Activated naive CD4-positive, alpha-beta T cell treated with anti-CD3 and anti-CD28 coated beads, Interleukin-2, amount 50 U/mL, for 72 hours (primary cell): Measurements from ENCODE around the gene CPNE6. TPM values are rescaled to one million over a fixed set of nuclear protein-coding genes. Genes with fewer than 3 reads are reported as not detected.
A peak's percentile ranks its signal among the peaks of the same experiment; 100 is the strongest.

Source experiments
- ATAC-seq, 2 donors: fragments of 150-1000 bp; cut with Tn5 transposase; 2 replicates each; pipeline ENCODE4 v1.10.0; 2021; ENCODE audit warnings: mild to moderate bottlenecking in 2 of 2, moderate library complexity in 2 of 2
- DNase-seq, 2 donors: peaks; one replicate each; pipeline ENCODE4 v3.0.0; 2021 to 2022; ENCODE audit warnings: low spot score in 2 of 2
- H3K27ac Mint-ChIP-seq, 2 donors: one replicate each; pipeline ENCODE4 v1.8.0; 2022; ENCODE audit warnings: mild to moderate bottlenecking in 2 of 2, mixed read lengths in 2 of 2
- H3K36me3 Mint-ChIP-seq, 2 donors: one replicate each; pipeline ENCODE4 v1.8.0; 2022; ENCODE audit warnings: mixed read lengths in 2 of 2
- H3K9me3 Mint-ChIP-seq, 2 donors: one replicate each; pipeline ENCODE4 v1.8.0; 2022; ENCODE audit warnings: mixed read lengths in 2 of 2
- total RNA-seq, 2 donors: library from RNA; stranded (reverse); gene quantifications; one replicate each; pipeline ENCODE4 v1.2.3, GENCODE V29; 2022

CPNE6 gene
- total RNA-seq, 2 donors from 2014 or later = 0.14 TPM; not detected in 1

DNA sequence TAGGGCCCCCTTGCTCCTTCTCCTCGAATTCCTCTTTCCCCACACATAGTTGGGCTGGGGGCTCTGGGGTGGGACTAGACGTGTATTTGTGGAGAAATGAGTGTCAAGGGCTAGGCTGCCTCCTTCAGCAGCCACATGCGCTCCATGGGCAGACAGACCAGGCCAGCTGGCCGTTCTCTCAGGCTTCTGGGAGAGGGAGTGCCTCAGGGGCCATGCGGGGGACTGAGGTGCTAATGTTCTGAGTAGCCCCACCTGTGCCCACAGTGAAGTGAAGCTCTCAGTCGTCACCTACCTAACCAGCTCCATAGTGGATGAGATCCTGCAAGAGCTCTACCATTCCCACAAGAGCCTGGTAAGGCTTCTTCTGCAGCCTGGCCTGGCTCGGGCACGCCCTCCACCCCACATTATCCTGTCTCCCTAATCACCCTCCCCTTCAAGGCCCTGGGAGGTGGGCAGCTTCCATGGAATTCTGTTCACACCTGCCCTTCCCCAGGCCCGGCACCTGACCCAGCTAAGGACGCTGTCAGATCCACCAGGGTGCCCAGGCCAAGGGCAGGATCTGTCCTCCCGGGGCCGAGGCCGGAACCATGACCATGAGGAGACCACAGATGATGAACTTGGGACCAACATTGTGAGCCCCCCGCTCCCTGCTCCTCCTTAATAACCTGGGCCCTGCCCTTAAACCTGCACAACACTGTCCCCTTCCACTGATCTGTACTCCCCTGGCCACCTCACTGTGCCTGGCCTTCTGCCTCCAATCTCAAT lies 9.0 kb upstream of the CPNE6 start:
- no peak for ATAC-seq
- H3K9me3 Mint-ChIP-seq = no peaks in the 10 kb centered on the region
- no peaks in the 10 kb centered on the region for H3K36me3 Mint-ChIP-seq
- DNase-seq = no peak
- peak overlapping the region in 1 of 2 donors; percentile 72 for H3K27ac Mint-ChIP-seq

DNA sequence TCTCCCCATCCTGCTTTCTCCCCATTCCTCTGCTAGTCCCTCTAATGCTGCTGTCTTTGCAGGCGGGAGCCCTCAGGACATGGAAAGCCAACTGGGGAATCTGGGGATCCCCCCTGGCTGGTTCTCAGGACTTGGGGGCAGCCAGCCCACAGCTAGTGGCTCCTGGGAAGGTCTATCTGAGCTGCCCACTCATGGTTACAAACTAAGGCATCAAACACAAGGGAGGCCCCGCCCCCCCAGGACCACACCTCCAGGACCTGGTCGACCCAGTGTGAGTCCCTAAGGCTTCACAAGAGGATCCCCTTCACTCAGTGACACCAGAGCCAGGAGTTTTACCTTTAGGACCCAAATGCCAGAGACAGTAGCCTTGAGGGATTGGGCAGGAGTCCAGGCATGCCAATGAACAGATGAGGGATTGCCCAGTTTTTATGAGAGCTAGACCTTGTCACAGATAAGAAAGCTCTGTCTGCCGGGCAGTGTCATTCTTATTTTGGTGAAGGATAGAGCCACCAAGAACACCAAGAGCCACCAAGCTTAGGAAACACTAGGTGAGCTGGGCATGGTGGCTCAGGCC lies 8.0 kb upstream of the CPNE6 start:
- no peak for ATAC-seq
- DNase-seq = no peak
- Mint-ChIP-seq H3K27ac (peak overlapping the region in 1 of 2 donors; percentile 72), H3K9me3 (no peaks in the 10 kb centered on the region), H3K36me3 (no peaks in the 10 kb centered on the region)

DNA sequence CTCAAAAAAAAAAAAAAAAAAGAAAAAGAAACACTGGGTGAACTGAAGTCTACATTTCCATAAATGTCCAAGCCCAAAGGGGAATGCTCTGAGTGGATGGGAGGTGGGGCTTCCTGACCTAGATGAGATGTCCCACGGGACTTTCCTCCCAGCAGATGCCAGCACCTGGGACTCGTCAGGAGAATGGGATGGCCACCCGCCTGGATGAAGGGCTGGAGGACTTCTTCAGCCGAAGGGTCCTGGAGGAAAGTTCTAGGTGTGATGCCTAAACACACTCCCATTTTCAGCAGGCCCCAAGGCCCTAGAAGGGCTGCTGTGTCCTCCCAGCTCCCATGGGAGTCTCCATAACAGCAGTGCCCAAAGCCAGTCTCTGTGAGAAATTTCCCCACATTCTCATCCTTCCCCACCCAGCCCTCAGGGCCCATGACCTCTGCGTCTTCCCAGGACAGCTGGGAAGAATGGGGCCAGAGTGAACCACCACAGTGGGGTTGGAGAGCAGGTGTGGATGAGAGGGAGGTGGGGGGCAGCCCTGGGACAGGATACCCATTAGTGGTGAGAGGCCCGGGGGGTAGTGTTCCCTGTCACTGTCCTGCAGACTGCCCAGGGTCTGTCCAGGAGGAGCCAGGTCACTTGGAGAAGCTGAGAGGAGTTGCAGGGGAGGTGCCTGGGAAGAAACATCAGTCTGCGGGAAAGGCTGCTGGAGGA lies 7.1 kb upstream of the CPNE6 start:
- H3K9me3 Mint-ChIP-seq = no peaks in the 10 kb centered on the region
- peak overlapping the region in 1 of 2 donors; percentile 73 for H3K27ac Mint-ChIP-seq
- DNase-seq = no peak
- ATAC-seq = no peak
- H3K36me3 Mint-ChIP-seq = no peaks in the 10 kb centered on the region

DNA sequence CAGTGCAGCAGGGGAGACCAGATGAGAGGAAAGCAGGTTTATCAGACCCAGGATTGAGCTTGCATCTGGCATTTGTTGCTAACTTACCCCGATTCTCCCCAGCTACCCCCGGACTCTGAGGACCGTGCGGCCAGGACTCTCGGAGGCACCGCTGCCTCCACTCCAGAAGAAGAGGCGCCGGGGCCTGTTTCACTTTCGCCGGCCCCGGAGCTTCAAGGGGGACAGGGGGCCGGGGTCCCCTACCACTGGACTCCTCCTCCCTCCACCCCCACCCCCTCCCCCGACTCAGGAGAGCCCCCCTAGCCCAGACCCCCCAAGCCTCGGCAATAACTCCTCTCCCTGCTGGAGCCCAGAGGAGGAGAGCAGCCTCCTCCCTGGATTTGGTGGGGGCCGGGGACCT lies 6.5 kb upstream of the CPNE6 start:
- ATAC-seq = no peak
- peak overlapping the region in 1 of 2 donors; percentile 73 for H3K27ac Mint-ChIP-seq
- H3K36me3 Mint-ChIP-seq = no peaks in the 10 kb centered on the region
- H3K9me3 Mint-ChIP-seq = no peaks in the 10 kb centered on the region
- DNase-seq = no peak

DNA sequence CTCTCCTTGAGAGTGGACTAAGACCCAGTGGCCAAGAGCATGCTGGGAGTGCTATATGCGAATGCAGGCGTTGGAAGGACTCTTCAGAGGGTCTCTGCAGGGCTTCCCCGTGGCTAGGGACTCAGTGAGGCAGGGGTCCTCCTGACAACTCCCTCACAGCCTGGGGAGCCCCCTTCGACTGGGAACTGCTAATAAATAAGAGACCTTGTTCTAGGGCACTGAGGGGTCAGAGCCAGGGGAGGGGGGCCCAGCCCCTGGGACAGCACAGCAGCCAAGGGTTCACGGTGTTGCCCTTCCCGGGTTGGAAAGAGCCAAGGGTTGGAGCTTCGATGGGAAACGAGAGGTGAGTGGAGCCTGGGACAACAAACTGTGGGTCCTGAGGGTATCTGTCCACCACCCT lies 6.0 kb upstream of the CPNE6 start:
- ATAC-seq = no peak
- no peak overlapping the region for H3K27ac Mint-ChIP-seq
- DNase-seq = no peak
- no peaks in the 10 kb centered on the region for H3K36me3 Mint-ChIP-seq
- no peaks in the 10 kb centered on the region for H3K9me3 Mint-ChIP-seq

DNA sequence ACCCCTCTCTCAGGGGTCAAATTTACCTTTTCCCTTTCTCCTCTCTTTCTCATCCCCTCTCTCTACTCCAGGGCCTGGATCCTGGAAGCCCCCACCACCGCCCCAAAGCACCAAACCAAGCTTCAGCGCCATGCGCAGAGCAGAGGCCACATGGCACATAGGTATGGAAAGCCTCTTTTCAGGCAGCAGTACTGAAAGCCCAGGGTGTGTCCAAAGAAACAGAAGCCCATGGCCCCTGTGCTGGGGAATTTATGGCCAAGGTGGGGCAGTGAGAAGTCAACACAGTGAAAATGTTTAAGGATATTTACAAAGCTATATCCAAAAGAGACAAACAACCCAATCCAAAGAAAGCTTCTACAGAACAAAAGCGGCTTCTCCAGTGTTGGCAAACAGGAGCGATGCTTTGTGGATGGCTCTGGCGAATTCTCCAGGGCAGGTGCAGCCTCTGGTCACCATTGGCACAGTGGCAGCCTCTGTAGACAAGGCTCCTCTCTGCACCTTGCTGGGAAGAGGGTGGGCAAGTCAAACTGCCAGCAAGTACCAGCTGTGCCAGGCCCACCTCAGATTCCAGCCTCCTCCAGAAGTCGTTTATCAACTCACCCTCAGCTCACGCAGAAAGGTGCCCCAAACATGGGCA lies 4.7 kb upstream of the CPNE6 start:
- H3K36me3 Mint-ChIP-seq = no peaks in the 10 kb centered on the region
- DNase-seq (no peak), ATAC-seq (no peak)
- H3K9me3 Mint-ChIP-seq = no peaks in the 10 kb centered on the region
- peak overlapping the region in 1 of 2 donors; percentile 16 for H3K27ac Mint-ChIP-seq

GRCh38 chr14:24067133-24068082 lies 4.0 kb upstream of the CPNE6 start:
- H3K9me3 Mint-ChIP-seq = no peaks in the 10 kb centered on the region
- no peak for DNase-seq
- H3K27ac Mint-ChIP-seq = no peak overlapping the region
- ATAC-seq = no peak
- H3K36me3 Mint-ChIP-seq = no peaks in the 10 kb centered on the region

GRCh38 chr14:24068711-24069410 lies 2.5 kb upstream of the CPNE6 start:
- Mint-ChIP-seq H3K36me3 (no peaks in the 10 kb centered on the region), H3K27ac (no peak overlapping the region), H3K9me3 (no peaks in the 10 kb centered on the region)
- no peak for ATAC-seq
- no peak for DNase-seq

DNA sequence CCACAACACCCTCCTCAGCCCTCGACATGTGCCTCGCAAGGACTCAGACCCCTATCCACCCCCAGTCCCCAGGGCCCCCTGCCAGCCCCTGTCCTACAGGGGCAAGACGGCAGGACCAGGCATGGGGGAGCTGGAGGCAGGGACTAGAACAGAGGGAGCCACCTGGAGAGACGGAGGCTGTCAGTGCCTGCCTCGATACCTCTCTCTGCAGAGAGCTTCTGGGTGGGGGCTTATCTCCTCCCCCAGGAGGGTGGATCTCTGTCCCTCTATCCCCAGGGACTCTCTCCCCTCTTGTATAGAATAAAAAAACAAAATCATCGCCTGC lies 2.0 kb upstream of the CPNE6 start:
- no peak overlapping the region for H3K27ac Mint-ChIP-seq
- no peaks in the 10 kb centered on the region for H3K9me3 Mint-ChIP-seq
- no peak for ATAC-seq
- H3K36me3 Mint-ChIP-seq = no peaks in the 10 kb centered on the region
- no peak for DNase-seq

DNA sequence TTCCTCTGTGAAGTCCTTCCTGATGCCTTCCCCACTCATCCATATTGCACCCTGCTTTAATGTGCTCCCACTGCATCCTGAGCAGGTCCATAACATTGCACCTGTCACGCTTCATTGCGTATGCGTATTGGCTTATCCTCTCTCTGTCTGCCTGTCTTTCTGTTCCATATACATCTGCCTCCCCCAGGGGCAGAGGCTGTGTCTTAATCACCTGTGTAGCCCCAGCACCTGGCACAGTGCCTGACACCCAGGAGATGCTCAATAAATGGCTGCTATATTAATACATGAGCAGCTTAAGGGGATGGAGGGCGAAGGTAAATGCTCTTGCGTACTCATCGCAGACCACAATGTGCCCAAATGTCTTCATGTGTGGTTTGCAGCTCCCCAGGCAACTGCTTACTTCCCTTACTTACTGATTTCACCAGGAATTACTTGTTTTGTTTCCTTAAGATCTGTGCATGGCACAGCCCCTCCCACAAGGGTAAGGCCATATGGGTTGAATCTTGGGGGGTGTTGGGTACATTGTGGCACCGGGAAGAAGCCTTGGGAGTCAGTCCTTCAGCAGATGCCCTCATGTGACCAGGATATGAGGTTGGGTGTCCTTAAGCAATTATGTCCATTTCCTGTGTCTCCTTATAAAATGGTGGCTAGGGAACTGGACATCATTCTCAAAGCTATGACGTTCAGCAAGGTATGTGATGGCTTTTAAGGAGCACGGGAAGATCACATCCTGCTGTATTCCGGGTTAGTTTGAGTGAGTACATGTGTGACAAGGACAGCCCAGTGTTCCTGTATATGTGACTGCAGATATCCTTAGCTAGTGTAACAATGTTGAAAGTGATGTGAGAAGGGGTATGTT lies 848 bp upstream of the CPNE6 start:
- Mint-ChIP-seq H3K27ac (peak overlapping the region; percentile 40 to 84), H3K36me3 (no peaks in the 10 kb centered on the region), H3K9me3 (no peaks in the 10 kb centered on the region)
- ATAC-seq (no peak), DNase-seq (no peak)

GRCh38 chr14:24071836-24072430 lies 571 bp downstream of the CPNE6 start:
- Mint-ChIP-seq H3K27ac (no peak overlapping the region), H3K36me3 (no peaks in the 10 kb centered on the region), H3K9me3 (no peaks in the 10 kb centered on the region)
- DNase-seq (no peak), ATAC-seq (no peak)

GRCh38 chr14:24072436-24072835 lies 1.1 kb downstream of the CPNE6 start:
- H3K36me3 Mint-ChIP-seq = no peaks in the 10 kb centered on the region
- H3K27ac Mint-ChIP-seq = no peak overlapping the region
- DNase-seq (no peak), ATAC-seq (no peak)
- no peaks in the 10 kb centered on the region for H3K9me3 Mint-ChIP-seq

DNA sequence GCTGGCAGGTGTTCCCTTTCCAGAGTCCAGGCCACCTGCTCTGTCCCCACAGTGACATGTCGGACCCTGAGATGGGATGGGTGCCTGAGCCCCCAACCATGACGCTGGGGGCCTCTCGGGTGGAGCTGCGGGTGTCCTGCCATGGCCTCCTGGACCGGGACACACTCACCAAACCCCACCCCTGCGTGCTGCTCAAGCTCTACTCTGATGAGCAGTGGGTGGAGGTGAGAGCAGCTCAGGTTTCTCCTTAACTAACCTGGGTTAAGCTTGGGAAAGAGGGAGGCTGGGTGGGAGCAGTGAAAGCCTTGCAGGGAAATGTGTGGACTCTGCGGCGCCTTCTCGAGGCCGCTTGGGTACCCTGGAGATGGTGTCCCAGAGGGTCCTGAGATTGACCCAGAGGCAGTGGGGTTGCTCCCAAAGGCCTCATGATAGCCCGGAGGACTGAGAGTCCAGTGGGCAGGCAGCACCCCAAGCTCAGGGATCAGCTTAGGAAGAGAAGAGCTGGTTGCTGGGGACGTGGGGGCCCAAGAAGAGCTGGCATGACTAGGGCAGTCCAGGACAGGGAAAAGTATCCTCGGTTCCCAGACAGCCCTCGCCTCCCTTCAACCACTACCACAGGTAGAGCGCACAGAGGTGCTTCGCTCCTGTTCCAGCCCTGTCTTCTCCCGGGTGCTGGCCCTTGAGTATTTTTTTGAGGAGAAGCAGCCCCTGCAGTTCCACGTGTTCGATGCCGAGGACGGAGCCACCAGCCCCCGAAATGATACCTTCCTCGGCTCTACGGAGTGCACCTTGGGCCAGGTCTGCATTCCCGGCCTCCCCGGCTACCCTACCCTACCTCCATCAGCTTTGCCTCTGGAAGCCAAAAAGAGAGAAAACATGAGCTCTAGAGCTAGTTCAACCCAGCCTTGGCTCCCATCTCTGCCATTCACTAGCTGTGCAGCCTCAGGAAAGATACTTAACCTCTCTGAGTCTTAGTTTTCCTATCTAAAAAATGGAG lies 1.8 kb downstream of the CPNE6 start:
- H3K36me3 Mint-ChIP-seq = no peaks in the 10 kb centered on the region

More for the DNA sequence above, 1.8 kb downstream of the CPNE6 start:
- Mint-ChIP-seq H3K27ac (no peak overlapping the region), H3K9me3 (no peaks in the 10 kb centered on the region)
- no peak for DNase-seq
- no peak for ATAC-seq
